ENCODE results near the gene GRM7.

The GRM7 gene

GRCh38 chr3:7646851-7647250 is 785.9 kb downstream of the GRM7 start:
- H3K9me3 Mint-ChIP-seq: no peaks in the 10 kb centered on the region
- H3K27ac Mint-ChIP-seq: no peak overlapping the region
- H3K4me3 Mint-ChIP-seq: no peak overlapping the region
- DNase-seq (no peak), ATAC-seq (replicated peaks) (no peak)
- H3K36me3 Mint-ChIP-seq (ENCODE audit: insufficient read depth): no peaks in the 10 kb centered on the region
- no peaks in the 10 kb centered on the region for H3K27me3 Mint-ChIP-seq
- no peaks in the 10 kb centered on the region for H3K4me1 Mint-ChIP-seq (ENCODE audit: low read depth in 2 of 2)

GRCh38 chr3:7650466-7650865 is 789.6 kb downstream of the GRM7 start:
- ATAC-seq (replicated peaks) (no peak), DNase-seq (no peak)
- no peaks in the 10 kb centered on the region for H3K27me3 Mint-ChIP-seq
- peaks cover 0 to 2% of the 10 kb centered on the region in 2 donors for H3K9me3 Mint-ChIP-seq
- H3K36me3 Mint-ChIP-seq (ENCODE audit: insufficient read depth): no peaks in the 10 kb centered on the region
- no peak overlapping the region for H3K27ac Mint-ChIP-seq
- no peak overlapping the region for H3K4me3 Mint-ChIP-seq
- no peaks in the 10 kb centered on the region for H3K4me1 Mint-ChIP-seq (ENCODE audit: low read depth in 2 of 2)

- H3K4me3 Mint-ChIP-seq: no peak overlapping the region
- no peak overlapping the region for H3K27ac Mint-ChIP-seq
- no peak for ATAC-seq (replicated peaks)
- H3K36me3 Mint-ChIP-seq (ENCODE audit: insufficient read depth): no peaks in the 10 kb centered on the region
- H3K9me3 Mint-ChIP-seq: peaks cover 0 to 2% of the 10 kb centered on the region in 2 donors
- DNase-seq: no peak
- H3K4me1 Mint-ChIP-seq (ENCODE audit: low read depth in 2 of 2): no peaks in the 10 kb centered on the region
- no peaks in the 10 kb centered on the region for H3K27me3 Mint-ChIP-seq
Measured at GRCh38 chr3:7651274-7651673, 790.4 kb downstream of the GRM7 start.

- no peak overlapping the region for H3K4me3 Mint-ChIP-seq
- H3K4me1 Mint-ChIP-seq (ENCODE audit: low read depth in 2 of 2): no peaks in the 10 kb centered on the region
- ATAC-seq (replicated peaks) (no peak), DNase-seq (no peak)
- no peaks in the 10 kb centered on the region for H3K27me3 Mint-ChIP-seq
- no peaks in the 10 kb centered on the region for H3K36me3 Mint-ChIP-seq (ENCODE audit: insufficient read depth)
- no peaks in the 10 kb centered on the region for H3K9me3 Mint-ChIP-seq
- H3K27ac Mint-ChIP-seq: no peak overlapping the region
Measured at GRCh38 chr3:7657214-7658112, 796.5 kb downstream of the GRM7 start.

- no peak overlapping the region for H3K27ac Mint-ChIP-seq
- no peaks in the 10 kb centered on the region for H3K36me3 Mint-ChIP-seq (ENCODE audit: insufficient read depth)
- DNase-seq: no peak
- no peaks in the 10 kb centered on the region for H3K9me3 Mint-ChIP-seq
- no peak overlapping the region for H3K4me3 Mint-ChIP-seq
- no peak for ATAC-seq (replicated peaks)
- H3K4me1 Mint-ChIP-seq (ENCODE audit: low read depth in 2 of 2): no peaks in the 10 kb centered on the region
- H3K27me3 Mint-ChIP-seq: no peaks in the 10 kb centered on the region
Measured at GRCh38 chr3:7658294-7658693, 797.4 kb downstream of the GRM7 start.

GRCh38 chr3:7659079-7659478 is 798.2 kb downstream of the GRM7 start:
- Mint-ChIP-seq H3K9me3 (peaks cover 0 to under 1% of the 10 kb centered on the region in 2 donors), H3K27ac (no peak overlapping the region), H3K4me3 (no peak overlapping the region), H3K4me1 (ENCODE audit: low read depth in 2 of 2) (no peaks in the 10 kb centered on the region), H3K36me3 (ENCODE audit: insufficient read depth) (no peaks in the 10 kb centered on the region), H3K27me3 (no peaks in the 10 kb centered on the region)
- DNase-seq (no peak), ATAC-seq (replicated peaks) (no peak)

- Mint-ChIP-seq H3K27me3 (no peaks in the 10 kb centered on the region), H3K36me3 (ENCODE audit: insufficient read depth) (no peaks in the 10 kb centered on the region), H3K4me1 (ENCODE audit: low read depth in 2 of 2) (no peaks in the 10 kb centered on the region), H3K4me3 (no peak overlapping the region), H3K27ac (no peak overlapping the region), H3K9me3 (peaks cover 0 to 10% of the 10 kb centered on the region in 2 donors)
- ATAC-seq (replicated peaks) (no peak), DNase-seq (no peak)
Measured at GRCh38 chr3:7663771-7664170, 802.9 kb downstream of the GRM7 start.

- Mint-ChIP-seq H3K27me3 (no peaks in the 10 kb centered on the region), H3K36me3 (ENCODE audit: insufficient read depth) (no peaks in the 10 kb centered on the region), H3K27ac (no peak overlapping the region), H3K4me3 (no peak overlapping the region), H3K9me3 (peaks cover 0 to 15% of the 10 kb centered on the region in 2 donors), H3K4me1 (ENCODE audit: low read depth in 2 of 2) (no peaks in the 10 kb centered on the region)
- ATAC-seq (replicated peaks) (no peak), DNase-seq (no peak)
Measured at GRCh38 chr3:7667774-7668173, 806.9 kb downstream of the GRM7 start.

- H3K27ac Mint-ChIP-seq: no peak overlapping the region
- H3K4me3 Mint-ChIP-seq: no peak overlapping the region
- ATAC-seq (replicated peaks) (no peak), DNase-seq (no peak)
- H3K9me3 Mint-ChIP-seq: peaks cover 0 to 13% of the 10 kb centered on the region in 2 donors
- H3K36me3 Mint-ChIP-seq (ENCODE audit: insufficient read depth): no peaks in the 10 kb centered on the region
- no peaks in the 10 kb centered on the region for H3K27me3 Mint-ChIP-seq
- H3K4me1 Mint-ChIP-seq (ENCODE audit: low read depth in 2 of 2): no peaks in the 10 kb centered on the region
Measured at GRCh38 chr3:7669641-7670040, 808.7 kb downstream of the GRM7 start.

- Mint-ChIP-seq H3K9me3 (peaks cover 0 to 10% of the 10 kb centered on the region in 2 donors), H3K4me3 (no peak overlapping the region)
Measured at GRCh38 chr3:7678521-7678920, 817.6 kb downstream of the GRM7 start.

GRCh38 chr3:7682822-7683229 is 821.9 kb downstream of the GRM7 start:
- Mint-ChIP-seq H3K4me1 (ENCODE audit: low read depth in 2 of 2) (no peaks in the 10 kb centered on the region), H3K9me3 (peaks cover 0 to 8% of the 10 kb centered on the region in 2 donors), H3K27ac (no peak overlapping the region), H3K4me3 (no peak overlapping the region), H3K36me3 (ENCODE audit: insufficient read depth) (peaks cover 2% of the 10 kb centered on the region), H3K27me3 (no peaks in the 10 kb centered on the region)
- no peak for ATAC-seq (replicated peaks)
- no peak for DNase-seq

More at GRCh38 chr3:7678521-7678920, 817.6 kb downstream of the GRM7 start:
- ATAC-seq (replicated peaks): no peak
- DNase-seq: no peak
- Mint-ChIP-seq H3K4me1 (ENCODE audit: low read depth in 2 of 2) (no peaks in the 10 kb centered on the region), H3K27ac (no peak overlapping the region), H3K36me3 (ENCODE audit: insufficient read depth) (peaks cover 2% of the 10 kb centered on the region), H3K27me3 (no peaks in the 10 kb centered on the region)

- ATAC-seq (replicated peaks) (no peak), DNase-seq (no peak)
- Mint-ChIP-seq H3K4me1 (ENCODE audit: low read depth in 2 of 2) (no peaks in the 10 kb centered on the region), H3K9me3 (peaks cover 0 to 8% of the 10 kb centered on the region in 2 donors), H3K27ac (no peak overlapping the region), H3K36me3 (ENCODE audit: insufficient read depth) (peaks cover 2% of the 10 kb centered on the region), H3K27me3 (no peaks in the 10 kb centered on the region), H3K4me3 (no peak overlapping the region)
Measured at GRCh38 chr3:7683426-7683825, 822.5 kb downstream of the GRM7 start.

GRCh38 chr3:7684182-7684715 is 823.3 kb downstream of the GRM7 start:
- H3K27me3 Mint-ChIP-seq: no peaks in the 10 kb centered on the region
- no peak overlapping the region for H3K27ac Mint-ChIP-seq
- H3K4me1 Mint-ChIP-seq (ENCODE audit: low read depth in 2 of 2): no peaks in the 10 kb centered on the region
- peaks cover 2% of the 10 kb centered on the region for H3K36me3 Mint-ChIP-seq (ENCODE audit: insufficient read depth)
- ATAC-seq (replicated peaks) (no peak), DNase-seq (no peak)
- H3K9me3 Mint-ChIP-seq: peaks cover 0 to 5% of the 10 kb centered on the region in 2 donors
- H3K4me3 Mint-ChIP-seq: no peak overlapping the region
